Memory B cell (primary cell): Measurements from ENCODE around the gene SAMD9.

Source experiments
- ATAC-seq: fragments of 150-1000 bp; cut with Tn5 transposase; 2 replicates; pipeline ENCODE4 v1.10.0; 2021; ENCODE audit warnings: low read depth, mild to moderate bottlenecking, moderate library complexity
- DNase-seq, 2 donors: peaks; one replicate each; pipeline ENCODE4 v3.0.0; 2022; ENCODE audit warnings: low spot score in 2 of 2
- H3K27ac Mint-ChIP-seq: one replicate; pipeline ENCODE4 v1.8.0; 2022; ENCODE audit warnings: mild to moderate bottlenecking, moderate library complexity, mixed read lengths
- H3K27me3 Mint-ChIP-seq: one replicate; pipeline ENCODE4 v1.8.0; 2022; ENCODE audit warnings: mixed read lengths
- H3K36me3 Mint-ChIP-seq: one replicate; pipeline ENCODE4 v1.8.0; 2022; ENCODE audit warnings: mild to moderate bottlenecking, mixed read lengths
- H3K4me1 Mint-ChIP-seq: one replicate; pipeline ENCODE4 v1.8.0; 2022; ENCODE audit warnings: mixed read lengths
- H3K4me3 Mint-ChIP-seq: one replicate; pipeline ENCODE4 v1.8.0; 2022; ENCODE audit warnings: mild to moderate bottlenecking, moderate library complexity, mixed read lengths
- H3K9me3 Mint-ChIP-seq: one replicate; pipeline ENCODE4 v1.8.0; 2022; ENCODE audit warnings: mixed read lengths

The SAMD9 gene

DNA sequence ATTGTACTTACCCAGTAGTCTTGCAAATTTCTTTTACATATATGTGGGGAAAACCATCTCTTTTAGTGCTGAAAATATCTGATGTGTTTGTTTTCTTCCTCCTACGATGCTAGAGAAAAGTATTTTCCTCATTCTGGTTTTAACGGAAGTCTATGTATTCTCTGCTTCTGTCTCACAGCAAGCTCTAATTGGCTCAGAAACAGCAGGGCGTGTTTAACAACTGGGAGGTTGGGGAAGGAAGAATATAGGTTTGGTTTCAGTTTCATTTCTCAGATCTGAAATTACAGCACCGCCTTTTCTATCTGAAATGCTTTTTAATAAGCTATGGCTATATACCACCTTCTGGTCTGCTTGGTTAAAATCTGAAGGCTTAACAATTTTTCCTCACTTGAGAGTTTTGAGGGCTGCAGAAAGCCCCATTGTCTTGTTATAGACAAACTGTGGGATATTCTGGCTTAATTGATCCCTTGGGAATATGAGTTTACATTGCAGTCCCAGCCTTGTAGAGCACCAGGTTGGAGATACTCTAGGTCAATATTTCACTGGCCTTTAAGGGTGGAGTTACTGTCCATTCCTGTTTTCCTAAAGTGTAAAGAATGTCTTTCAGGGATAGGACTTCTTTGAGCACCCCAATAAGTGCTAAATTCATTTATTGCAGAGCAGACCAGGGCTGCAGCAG lies at the start of gene SAMD9:
Gene SAMD9, minus strand, starts transcription at position 128 of the 679 bp plus-strand sequence. CDS start 11,882 bp downstream, outside the sequence.
- peak within 1 kb of the TSS; percentile 88 for H3K4me3 Mint-ChIP-seq
- H3K27me3 Mint-ChIP-seq, result no peaks in the 10 kb centered on the region
- H3K9me3 Mint-ChIP-seq, result peaks cover 12% of the 10 kb centered on the region
- peaks cover 26% of the 10 kb centered on the region for H3K4me1 Mint-ChIP-seq
- DNase-seq (peak; percentile 16 to 61), ATAC-seq (peak; percentile 100)
- peak within 1 kb of the TSS; percentile 87 for H3K27ac Mint-ChIP-seq
- H3K36me3 Mint-ChIP-seq, result peaks cover 41% of the 10 kb centered on the region

DNA sequence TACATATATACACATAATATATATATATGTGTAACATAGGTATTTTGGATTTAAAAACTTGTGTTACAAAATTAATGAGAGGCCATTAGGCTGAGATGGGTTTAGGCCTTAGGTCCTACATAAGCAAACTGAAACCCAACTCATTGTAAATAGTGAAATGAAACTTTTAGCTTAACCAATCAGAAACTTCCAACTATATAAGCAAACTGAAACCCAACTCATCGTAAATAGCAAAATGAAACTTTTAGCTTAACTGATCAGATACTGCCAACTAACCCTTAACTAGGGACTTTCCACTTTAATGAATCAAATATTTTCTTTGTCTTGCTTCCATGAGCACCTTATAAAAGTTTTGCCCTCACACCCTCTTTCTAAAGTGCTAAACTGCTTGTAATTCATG lies 47.7 kb upstream of the SAMD9 start:
- Mint-ChIP-seq H3K9me3 (peaks cover 24% of the 10 kb centered on the region), H3K27me3 (no peaks in the 10 kb centered on the region), H3K4me1 (no peaks in the 10 kb centered on the region), H3K27ac (peak overlapping the region; percentile 80), H3K36me3 (peaks cover 25% of the 10 kb centered on the region), H3K4me3 (peak overlapping the region; percentile 8)
- ATAC-seq, result peak; percentile 97
- DNase-seq, result peak in 1 of 2 donors; percentile 16

DNA sequence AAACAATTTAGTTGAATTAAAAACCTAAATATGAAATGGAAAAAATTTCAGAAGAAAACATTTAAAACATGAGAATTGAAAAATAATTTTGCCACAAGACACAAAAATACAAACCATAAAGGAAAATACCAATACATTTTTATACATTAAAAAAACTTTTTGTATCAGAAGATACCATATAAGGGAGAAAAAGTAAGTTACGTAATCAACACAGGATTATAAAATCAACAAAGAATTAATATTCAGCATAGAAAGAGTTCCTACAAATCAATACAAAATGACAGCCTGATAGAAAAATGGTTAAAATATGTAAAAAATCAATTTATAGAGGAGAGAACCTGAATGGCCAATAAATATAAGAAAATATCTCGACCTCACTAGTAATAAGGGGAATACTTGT lies 47.0 kb upstream of the SAMD9 start:
- Mint-ChIP-seq H3K27me3 (no peaks in the 10 kb centered on the region), H3K27ac (peak overlapping the region; percentile 80), H3K4me1 (no peaks in the 10 kb centered on the region), H3K36me3 (peaks cover 25% of the 10 kb centered on the region), H3K9me3 (peaks cover 24% of the 10 kb centered on the region), H3K4me3 (no peak overlapping the region)
- DNase-seq (no peak), ATAC-seq (no peak)

DNA sequence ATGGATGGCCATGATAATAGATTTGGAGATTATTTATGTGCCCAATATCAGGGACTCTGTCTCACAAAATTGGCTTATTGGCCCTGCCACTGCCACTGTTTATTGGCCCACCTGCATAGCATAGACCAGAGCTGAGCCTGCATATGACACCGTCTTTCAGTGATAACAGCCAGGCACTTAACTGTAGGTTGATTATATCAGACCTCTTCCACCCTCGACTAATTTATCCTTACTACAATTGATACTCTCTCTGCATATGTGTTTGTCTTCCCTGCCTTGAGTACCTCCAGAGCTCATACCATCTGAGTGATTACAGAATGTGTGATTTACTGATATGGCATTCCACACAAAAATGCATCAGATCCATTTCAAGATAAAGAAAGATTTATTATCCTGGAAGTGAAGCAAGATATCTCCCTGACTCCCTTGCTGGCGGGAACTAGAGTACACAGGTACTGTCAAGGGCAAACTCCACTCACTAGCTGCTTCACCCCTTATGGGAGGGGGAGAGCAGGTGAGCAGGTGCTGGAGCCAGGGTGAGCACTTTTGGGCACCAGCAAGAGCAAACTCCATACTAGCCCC lies 43.5 kb upstream of the SAMD9 start:
- Mint-ChIP-seq H3K4me1 (no peaks in the 10 kb centered on the region), H3K27ac (no peak overlapping the region), H3K9me3 (peaks cover 13% of the 10 kb centered on the region), H3K36me3 (peaks cover 9% of the 10 kb centered on the region), H3K27me3 (no peaks in the 10 kb centered on the region), H3K4me3 (no peak overlapping the region)
- no peak for DNase-seq
- ATAC-seq, result no peak

DNA sequence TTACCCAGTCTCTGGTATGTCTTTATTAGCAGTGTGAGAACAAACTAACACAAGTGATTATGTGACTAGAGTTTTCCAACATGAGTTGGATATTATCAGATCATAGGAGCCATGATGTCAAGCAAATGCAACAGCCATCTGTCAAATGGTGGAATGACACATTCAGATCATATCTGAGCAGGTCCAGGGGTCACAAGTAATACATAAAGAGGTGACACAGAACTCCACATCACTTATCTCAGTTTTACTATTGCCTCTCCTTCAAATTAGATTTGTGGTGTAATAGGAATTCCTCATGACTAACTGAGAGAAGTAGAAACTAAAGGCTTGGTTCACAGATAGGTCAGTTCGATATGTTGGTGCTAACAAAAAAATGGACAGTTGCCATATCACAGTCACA lies 42.6 kb upstream of the SAMD9 start:
- ATAC-seq, result no peak
- Mint-ChIP-seq H3K9me3 (peaks cover 13% of the 10 kb centered on the region), H3K4me3 (no peak overlapping the region), H3K27ac (no peak overlapping the region), H3K36me3 (peaks cover 9% of the 10 kb centered on the region), H3K27me3 (no peaks in the 10 kb centered on the region), H3K4me1 (no peaks in the 10 kb centered on the region)
- DNase-seq, result no peak

DNA sequence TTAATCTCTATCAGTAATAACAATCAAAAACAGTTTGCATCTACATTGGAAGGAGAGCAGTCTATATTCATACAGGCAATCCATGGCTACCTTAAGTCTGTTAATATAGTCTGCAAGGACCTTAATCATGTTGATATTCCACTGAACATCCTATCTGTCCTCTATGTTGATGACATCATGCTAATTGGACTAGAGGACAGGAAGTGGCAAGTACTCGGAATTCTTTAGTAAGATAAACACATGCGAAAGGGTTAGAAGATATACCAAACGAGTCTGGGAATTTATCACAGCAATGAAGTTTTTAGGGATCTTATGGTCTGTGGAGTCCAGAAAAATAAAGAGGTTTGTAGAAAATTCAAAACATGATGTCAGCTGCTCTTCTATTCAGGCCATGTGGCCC lies 41.7 kb upstream of the SAMD9 start:
- peaks cover 13% of the 10 kb centered on the region for H3K9me3 Mint-ChIP-seq
- DNase-seq (no peak), ATAC-seq (no peak)
- H3K27me3 Mint-ChIP-seq, result no peaks in the 10 kb centered on the region
- H3K4me1 Mint-ChIP-seq, result no peaks in the 10 kb centered on the region
- H3K36me3 Mint-ChIP-seq, result peaks cover 9% of the 10 kb centered on the region
- H3K4me3 Mint-ChIP-seq, result no peak overlapping the region
- no peak overlapping the region for H3K27ac Mint-ChIP-seq

DNA sequence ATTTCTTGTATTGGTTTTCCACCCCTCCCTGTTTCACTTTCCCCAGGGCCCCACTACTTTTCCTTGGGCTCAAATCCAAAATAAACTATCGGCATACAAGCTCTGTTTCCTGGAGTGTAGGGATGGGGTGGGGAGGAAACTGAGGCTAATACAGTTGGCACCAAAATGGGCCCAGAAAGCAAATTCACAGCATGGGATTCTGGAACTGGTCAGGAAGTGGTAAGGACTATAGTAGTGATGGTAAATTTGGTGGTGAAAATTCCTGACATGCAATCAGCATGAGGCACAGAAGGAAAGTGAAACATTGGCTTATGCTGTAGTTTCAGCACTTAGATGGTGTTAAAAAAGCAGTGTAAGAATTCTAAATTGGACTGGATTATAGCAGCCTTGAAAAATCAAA lies 39.1 kb upstream of the SAMD9 start:
- H3K4me3 Mint-ChIP-seq, result no peak overlapping the region

DNA sequence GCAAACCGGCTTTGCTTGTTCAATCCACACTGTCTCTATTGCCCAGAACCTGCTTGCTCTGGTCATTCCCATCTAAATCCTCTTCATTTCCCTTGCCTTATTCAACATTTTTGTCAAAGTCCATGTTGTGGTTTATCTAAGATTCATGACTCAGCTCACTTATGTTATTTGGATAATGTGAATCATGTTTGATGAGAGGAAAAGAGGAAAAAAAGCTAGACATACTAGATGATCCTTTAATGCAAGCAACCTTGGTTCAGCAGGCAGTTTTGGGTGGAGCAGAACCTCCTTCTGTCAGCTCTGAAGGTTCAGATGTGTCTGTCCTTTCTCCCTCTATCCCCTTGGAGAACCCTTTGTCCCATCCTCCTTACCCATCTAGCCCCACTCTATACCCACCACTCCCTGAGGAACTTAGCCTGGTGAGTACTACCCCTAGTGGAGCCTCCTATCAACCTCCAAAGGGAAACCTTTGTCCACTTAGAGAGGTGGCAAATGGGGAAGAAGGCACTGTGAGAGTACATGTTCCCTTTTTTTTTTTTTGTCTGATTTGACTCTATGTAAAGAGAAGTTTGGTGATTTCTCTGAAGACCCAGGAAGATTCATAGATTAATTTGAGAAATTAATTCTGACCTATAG lies 32.5 kb upstream of the SAMD9 start:
- ATAC-seq, result peak; percentile 22
- DNase-seq, result no peak
- Mint-ChIP-seq H3K4me3 (no peak overlapping the region), H3K27ac (peak overlapping the region; percentile 82), H3K4me1 (peaks cover 39% of the 10 kb centered on the region), H3K9me3 (no peaks in the 10 kb centered on the region), H3K27me3 (no peaks in the 10 kb centered on the region), H3K36me3 (peaks cover 3% of the 10 kb centered on the region)

More for the DNA sequence above, 39.1 kb upstream of the SAMD9 start:
- ATAC-seq (no peak), DNase-seq (no peak)
- Mint-ChIP-seq H3K4me1 (no peaks in the 10 kb centered on the region), H3K27ac (no peak overlapping the region), H3K9me3 (peaks cover 6% of the 10 kb centered on the region), H3K27me3 (no peaks in the 10 kb centered on the region), H3K36me3 (peaks cover 2% of the 10 kb centered on the region)

DNA sequence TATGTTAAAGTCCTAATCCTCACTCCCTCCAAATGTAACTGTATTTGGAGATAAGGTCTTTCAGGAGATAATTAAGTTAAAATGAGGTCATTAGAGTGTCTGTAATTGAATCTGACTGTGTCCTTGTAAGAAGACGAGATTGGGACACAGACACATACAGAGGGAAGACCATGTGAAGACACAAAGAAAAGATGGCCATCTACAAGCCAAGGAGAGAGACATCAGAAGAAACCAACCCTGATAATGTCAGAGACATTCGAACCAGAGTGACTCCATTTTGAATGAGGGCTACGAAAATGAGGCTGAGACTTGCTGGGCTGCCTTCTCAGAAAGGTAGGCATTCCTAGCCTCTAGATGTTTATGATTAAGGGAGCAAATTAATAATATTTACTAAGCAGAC lies 30.9 kb upstream of the SAMD9 start:
- Mint-ChIP-seq H3K4me3 (peak overlapping the region; percentile 76), H3K4me1 (peaks cover 39% of the 10 kb centered on the region), H3K27me3 (no peaks in the 10 kb centered on the region), H3K36me3 (peaks cover 6% of the 10 kb centered on the region), H3K27ac (peak overlapping the region; percentile 95), H3K9me3 (no peaks in the 10 kb centered on the region)
- no peak for DNase-seq
- no peak for ATAC-seq

DNA sequence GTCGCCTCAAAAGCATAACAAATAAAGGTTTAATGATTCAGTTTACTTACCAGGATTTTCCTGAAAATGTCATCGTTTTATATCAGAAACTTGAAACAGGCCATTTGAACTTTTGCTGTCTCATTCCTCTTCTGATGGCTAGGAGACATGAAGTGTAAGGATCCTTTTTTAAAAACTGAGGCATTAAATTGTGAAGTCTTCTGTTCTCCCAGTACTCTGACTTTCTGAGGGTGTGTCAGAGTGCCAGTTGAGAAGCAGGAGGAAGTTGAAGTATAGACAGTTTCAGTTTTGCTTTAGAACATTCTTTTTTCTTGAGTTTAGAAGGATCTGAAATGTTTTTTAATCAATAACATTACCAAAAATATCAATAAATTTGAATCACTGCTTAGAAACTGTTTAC lies 30.4 kb upstream of the SAMD9 start, which contains the start of gene SAMD9L:
Gene SAMD9L, minus strand, starts transcription at position 242 of the 400 bp plus-strand sequence. CDS start 12,414 bp downstream, outside the sequence.
- no peaks in the 10 kb centered on the region for H3K9me3 Mint-ChIP-seq
- peak within 1 kb of the TSS; percentile 90 for H3K4me3 Mint-ChIP-seq
- H3K27ac Mint-ChIP-seq, result peak within 1 kb of the TSS; percentile 95
- no peaks in the 10 kb centered on the region for H3K27me3 Mint-ChIP-seq
- peak; percentile 69 for ATAC-seq
- H3K4me1 Mint-ChIP-seq, result peaks cover 41% of the 10 kb centered on the region
- no peak for DNase-seq
- H3K36me3 Mint-ChIP-seq, result peaks cover 10% of the 10 kb centered on the region

DNA sequence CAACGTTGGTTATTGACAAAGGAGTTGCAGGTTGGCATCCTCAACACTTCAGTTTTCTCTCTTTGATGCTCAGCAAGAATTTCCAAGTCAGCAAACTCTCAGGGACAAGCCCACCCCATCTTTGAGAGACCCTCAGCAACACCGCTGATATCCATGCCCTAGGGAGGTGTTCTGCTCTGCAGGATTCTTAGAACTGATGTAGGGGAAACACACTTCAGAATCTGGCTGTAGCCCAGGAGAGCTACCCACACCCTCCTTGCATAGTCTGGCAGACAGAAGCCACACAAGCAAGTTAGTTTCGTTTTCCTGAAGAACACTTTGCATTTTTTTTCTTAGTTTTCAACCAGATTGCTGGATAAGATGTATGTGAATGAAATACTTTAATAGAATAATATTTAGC lies 29.6 kb upstream of the SAMD9 start:
- Mint-ChIP-seq H3K27me3 (no peaks in the 10 kb centered on the region), H3K36me3 (peaks cover 15% of the 10 kb centered on the region), H3K4me1 (peaks cover 41% of the 10 kb centered on the region), H3K9me3 (no peaks in the 10 kb centered on the region), H3K4me3 (peak overlapping the region; percentile 90), H3K27ac (peak overlapping the region; percentile 95)
- no peak for DNase-seq
- ATAC-seq, result peak; percentile 62

DNA sequence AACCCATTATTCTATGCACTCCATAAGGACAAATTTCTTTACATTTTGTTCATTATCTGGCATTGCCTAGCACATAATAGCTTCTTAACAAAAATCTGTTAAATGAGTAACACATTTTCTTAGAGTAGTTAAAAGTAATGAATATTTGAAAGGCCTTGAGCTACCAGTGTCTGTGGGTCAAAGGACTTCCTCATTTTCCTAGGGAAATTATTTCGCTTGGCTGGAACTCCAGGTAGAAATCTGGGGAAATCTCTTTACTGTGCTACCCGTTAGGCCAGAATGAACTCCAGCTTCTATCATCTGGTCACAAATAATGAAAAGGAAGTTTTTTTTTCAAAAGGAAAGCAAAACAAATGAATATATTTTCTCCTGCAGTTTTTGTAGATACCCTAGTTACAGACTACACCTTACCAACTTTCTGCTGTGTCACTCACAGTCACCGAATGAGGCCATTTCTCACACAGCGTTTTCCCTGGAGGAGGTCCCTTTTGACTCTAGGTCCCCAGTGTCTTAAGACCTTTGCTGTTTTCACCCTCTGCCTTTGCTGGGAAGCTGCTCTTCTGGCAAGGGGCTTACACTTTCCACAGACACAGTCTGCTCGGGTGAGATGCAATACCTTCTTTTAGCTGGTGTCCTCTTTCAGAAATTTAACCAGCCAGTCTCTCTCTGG lies 28.8 kb upstream of the SAMD9 start:
- Mint-ChIP-seq H3K27me3 (no peaks in the 10 kb centered on the region), H3K4me3 (peak overlapping the region; percentile 90), H3K27ac (peak overlapping the region; percentile 95), H3K9me3 (no peaks in the 10 kb centered on the region), H3K36me3 (peaks cover 15% of the 10 kb centered on the region), H3K4me1 (peaks cover 41% of the 10 kb centered on the region)
- DNase-seq, result no peak
- no peak for ATAC-seq

DNA sequence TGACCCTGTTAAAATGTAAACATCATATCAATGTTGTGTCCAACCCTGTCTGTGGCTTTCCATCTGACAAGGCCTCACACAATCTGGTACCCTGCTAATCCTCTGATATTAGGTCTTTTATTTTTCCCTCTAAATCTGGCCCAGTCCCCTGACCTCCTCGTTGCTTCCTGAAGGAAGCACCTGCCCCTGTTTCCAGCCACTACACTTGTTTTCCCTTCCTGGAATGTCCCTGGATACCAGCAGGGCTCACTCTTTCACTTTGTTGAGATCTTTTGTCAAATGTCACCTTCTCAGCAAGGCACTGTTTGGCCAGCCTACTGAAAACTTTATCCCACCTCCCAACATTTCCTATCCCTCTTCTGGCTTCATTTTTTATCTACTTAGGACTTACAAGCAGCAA lies 28.3 kb upstream of the SAMD9 start:
- no peaks in the 10 kb centered on the region for H3K27me3 Mint-ChIP-seq
- H3K4me3 Mint-ChIP-seq, result peak overlapping the region; percentile 78
- H3K4me1 Mint-ChIP-seq, result peaks cover 41% of the 10 kb centered on the region
- peaks cover 15% of the 10 kb centered on the region for H3K36me3 Mint-ChIP-seq
- no peak for ATAC-seq
- no peaks in the 10 kb centered on the region for H3K9me3 Mint-ChIP-seq
- H3K27ac Mint-ChIP-seq, result peak overlapping the region; percentile 49
- DNase-seq, result no peak

DNA sequence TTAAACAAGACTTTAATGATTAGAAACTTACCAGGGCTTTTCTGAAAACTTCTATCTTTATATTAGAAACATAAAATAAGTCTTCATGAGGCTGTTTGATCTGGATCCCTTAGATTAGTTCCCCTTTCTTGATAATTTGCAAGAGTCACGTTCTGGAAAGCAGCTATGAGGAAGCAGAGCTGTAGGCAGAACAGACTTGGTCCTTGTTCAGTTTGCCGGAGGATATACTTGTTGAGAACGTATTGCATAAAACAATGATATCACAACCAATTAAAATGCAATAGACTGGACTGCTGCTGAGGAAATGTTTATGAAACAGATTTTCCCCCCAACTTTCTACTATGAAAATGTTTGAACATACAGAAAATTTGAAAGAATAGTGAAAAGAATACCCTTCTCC lies 27.6 kb upstream of the SAMD9 start:
- Mint-ChIP-seq H3K36me3 (peaks cover 15% of the 10 kb centered on the region), H3K9me3 (no peaks in the 10 kb centered on the region), H3K27ac (peak overlapping the region; percentile 49), H3K4me3 (peak overlapping the region; percentile 78), H3K27me3 (no peaks in the 10 kb centered on the region), H3K4me1 (peaks cover 36% of the 10 kb centered on the region)
- DNase-seq, result no peak
- ATAC-seq, result peak; percentile 68
